T-helper 22 cell (primary cell): ENCODE measurements around the gene FOXJ3.

Experiments used
- DNase-seq: peaks from one replicate; pipeline ENCODE4 v3.0.0-alpha.2; 2020; ENCODE audit warnings: low read depth

Gene FOXJ3

GRCh38 chr1:42334240-42335049 is 590 bp downstream of the FOXJ3 start:
- peak; percentile 7 for DNase-seq

DNA sequence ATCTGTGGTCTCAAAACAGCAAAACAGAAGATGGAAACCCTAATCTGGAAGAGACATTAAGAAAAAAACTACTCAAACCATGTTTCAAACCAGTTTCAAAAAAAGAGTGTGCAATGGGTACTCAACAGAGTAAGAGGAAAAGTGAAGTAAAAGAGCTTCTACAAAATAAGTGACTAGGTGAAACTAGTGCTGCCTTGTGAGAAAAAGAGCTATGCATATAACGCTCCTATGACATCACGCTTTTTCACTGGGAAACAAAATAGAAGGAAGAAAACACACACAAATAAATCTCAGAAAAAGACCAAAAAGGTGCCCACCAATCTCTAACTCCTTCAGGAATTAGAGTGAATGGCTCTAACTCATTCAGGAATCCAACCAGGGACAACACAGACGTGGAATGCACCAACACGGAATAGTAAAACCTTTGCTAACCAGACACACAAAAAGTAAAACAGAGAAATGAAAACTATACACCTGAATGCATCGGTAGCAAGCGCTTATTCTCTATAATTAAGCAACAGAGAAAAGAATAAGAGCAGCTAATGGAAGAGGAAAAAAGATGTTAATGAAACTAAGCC is 1.3 kb downstream of the FOXJ3 start:
- no peak for DNase-seq

DNA sequence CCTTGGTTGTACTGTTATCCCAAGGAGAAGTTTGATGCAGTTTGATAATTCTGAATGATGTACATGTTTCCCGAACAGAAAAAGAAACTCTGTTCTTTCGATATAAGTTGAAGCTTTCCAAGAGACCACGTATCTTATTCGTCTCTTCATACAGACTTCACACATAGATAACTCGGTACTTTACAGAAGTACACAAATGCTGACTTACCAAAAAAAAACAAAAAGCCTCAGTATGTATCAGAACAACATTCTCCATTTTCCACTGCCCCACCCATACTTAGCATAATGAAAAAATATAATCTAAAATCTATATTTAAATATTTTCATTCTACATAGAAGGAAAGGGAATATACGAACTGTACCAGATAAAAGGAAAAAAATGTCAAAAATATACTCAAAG is 2.2 kb downstream of the FOXJ3 start:
- no peak for DNase-seq

DNA sequence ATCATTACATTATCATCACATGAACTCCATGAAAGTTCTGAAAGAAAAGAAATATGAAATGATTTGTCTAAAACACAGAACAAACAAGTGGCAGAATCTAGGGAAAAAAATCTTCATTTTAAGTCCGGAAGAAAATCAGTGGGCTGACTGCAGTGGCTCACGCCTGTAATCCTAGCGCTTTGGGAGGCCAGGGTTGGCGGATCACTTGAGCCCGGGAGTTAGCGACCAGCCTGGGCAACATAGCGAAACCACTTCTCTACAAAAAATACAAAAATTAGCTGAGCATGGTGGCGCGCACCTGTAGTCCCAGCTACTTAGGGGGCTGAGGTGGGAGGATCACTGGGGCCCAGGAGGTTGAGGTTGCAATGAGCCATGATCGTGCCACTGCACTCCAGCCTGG is 4.8 kb downstream of the FOXJ3 start:
- no peak for DNase-seq

DNA sequence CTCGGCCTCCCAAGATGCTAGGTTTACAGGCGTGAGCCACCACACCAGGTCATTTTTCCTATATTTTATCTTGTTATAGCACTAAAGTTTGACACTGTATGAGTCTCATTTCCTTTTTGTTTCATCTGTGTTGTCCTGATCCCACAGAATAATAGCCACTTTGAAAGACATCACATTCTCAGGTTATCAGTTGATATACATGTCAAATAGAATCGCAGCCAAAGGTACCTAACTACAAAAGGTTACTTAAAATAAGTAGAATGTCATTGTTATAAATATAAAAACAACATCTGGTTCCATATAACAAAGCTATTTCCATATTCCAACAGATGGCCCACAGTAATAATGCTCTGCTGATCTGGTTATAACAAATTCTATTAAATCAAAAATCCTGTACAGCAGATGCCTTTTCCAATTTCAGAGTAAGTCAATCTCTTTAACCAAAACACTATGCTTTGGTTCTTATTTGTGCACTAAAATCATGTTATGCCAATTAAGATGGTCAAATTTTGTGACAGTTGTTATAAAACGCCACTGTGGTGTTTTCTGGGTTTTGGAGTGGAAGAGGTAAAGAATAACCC is 6.0 kb downstream of the FOXJ3 start:
- DNase-seq, result no peak

GRCh38 chr1:42328047-42328625 is 6.9 kb downstream of the FOXJ3 start:
- DNase-seq, result no peak

- no peak for DNase-seq
These were observed 10.0 kb downstream of the FOXJ3 start for GRCh38 chr1:42325014-42325402.

DNA sequence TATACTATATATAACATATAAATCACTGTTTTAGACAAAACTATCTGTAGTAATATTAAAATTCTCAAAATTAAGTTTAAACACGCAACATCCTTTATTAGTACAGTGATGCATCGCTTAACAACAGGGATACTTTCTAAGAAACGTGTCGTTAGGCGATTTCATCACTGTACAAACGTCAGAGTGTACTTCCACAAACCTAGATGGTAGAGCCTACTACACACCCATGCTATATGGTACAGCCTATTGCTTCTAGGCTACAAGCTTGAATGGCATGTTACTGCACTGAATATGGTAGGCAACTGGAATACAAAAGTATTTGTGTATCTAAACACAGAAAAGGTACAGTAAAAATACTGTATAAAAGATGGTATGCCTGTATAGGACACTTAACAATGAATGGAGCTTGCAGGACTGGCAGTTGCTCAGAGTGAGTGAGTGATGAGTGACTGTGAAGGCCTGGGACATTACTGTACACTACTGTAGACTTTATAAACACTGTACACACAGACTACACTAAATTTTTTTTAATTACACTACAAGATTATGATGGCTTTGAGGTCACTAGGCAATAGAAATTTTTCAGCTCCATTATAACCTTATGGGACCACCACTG is 10.5 kb downstream of the FOXJ3 start:
- no peak for DNase-seq

DNA sequence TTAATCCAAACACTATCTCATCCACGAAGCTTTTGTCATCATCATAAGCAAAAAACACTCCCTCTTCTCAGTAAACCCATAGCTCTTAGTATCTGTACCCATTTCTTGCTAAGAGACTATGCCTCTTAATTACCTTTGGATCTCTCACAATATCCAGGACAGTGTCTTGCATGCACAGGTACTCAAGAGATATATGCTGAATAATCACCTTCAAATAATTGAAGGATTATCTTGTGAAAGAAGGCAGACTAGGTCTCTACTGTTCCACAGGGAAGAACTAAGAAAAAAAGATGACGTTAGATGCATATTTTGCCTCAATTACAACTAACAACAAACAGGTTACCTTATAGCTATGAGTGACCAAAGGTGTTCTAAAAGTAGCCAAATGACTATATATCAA is 11.5 kb downstream of the FOXJ3 start:
- no peak for DNase-seq

DNA sequence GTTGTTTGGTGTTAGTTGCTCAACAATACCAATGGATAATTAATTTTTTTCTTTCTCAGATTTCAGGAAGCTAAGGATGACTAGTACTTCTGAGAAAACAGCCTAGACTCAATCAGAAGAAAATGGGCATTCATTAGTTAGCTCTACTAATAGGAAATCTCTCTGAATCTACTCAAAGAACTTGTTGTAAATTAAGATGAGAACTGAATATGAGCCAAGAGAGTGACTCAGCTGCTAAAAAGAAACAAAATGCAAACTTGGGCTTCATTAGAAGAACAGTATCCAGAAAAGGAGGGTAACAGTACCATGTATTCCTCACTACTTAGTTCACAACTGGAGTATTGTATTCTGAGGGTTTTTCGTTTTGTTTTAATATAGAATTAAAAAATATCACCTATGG is 12.5 kb downstream of the FOXJ3 start:
- DNase-seq, result no peak

- no peak for DNase-seq
These were observed 13.3 kb downstream of the FOXJ3 start for GRCh38 chr1:42321731-42322130.

- DNase-seq, result no peak
These were observed 14.3 kb downstream of the FOXJ3 start for GRCh38 chr1:42320708-42321107.

GRCh38 chr1:42319871-42320484 is 15.1 kb downstream of the FOXJ3 start:
- DNase-seq, result peak; percentile 25

DNA sequence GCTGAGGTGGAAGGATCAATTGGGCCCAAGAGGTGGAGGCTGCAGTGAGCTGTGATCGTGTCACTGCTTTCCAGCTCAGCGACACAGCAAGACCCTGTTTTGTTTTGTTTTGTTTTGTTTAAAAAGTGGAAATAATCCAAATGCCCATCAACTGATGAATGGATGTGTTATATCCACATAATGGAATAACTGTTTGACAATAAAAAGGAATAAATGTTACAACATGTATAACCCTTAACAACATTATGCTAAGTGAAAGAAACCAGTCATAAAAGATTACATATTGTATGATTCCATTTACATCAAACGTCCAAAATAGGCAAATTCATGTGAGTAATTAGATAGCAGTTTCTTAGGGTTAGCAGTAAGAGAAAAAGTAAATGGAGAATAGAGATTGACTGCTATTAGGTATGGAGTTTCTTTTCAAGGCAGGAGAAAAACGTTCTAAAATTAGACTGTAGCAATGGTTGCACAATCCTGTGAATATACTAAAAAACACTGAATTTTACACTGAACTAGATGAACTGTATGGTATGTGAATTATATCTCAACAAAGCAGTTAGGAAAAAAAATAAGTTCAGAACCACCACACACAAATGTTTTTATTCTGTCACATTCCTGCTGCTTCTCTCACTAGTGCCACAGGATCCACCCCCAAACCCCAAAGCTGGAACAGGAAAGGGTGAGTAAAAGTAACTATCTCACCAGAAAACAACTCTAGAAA is 15.7 kb downstream of the FOXJ3 start:
- DNase-seq, result no peak

GRCh38 chr1:42318601-42319000 is 16.4 kb downstream of the FOXJ3 start:
- DNase-seq, result no peak

- DNase-seq, result no peak
These were observed 17.7 kb downstream of the FOXJ3 start for GRCh38 chr1:42317308-42317707.

DNA sequence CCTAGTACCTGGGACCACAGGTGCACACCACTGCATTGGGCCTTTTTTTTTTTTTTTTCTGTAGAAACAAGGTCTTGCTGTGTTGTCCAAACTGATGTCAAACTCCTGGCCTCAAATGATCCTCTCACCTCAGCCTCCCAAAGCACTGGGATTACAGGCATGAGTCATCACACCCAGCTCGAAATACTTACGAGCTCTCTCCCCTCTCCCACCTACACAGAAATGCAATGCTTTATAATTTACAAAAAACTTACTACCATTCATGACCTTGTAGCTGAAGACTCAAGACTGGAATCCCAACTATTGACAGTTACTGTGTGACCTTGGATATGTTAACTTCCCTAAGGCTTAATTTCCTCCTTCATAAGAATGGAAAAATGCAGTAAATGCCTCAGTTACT is 18.7 kb downstream of the FOXJ3 start:
- DNase-seq, result no peak

DNA sequence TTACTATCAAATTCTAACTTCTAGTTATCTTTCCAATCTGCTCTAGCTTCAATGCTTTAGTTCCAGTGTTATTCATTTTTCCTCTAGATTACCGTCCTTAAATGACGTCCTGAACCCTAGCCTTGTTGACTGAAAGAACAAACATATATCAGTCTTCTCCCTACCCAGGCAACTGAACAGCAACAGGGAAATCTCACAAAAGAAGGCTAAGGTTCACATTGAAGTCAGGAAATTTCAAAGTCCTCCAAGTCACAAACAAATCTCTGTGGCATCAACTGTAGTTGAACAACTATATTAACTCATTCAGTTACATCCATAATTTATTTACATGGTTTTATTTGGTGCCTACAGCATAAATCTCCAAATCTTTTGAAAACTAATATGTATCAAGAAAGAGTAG is 19.5 kb downstream of the FOXJ3 start:
- DNase-seq, result no peak

- DNase-seq, result no peak
These were observed 21.1 kb downstream of the FOXJ3 start for GRCh38 chr1:42313970-42314369.

GRCh38 chr1:42312576-42313212 is 22.3 kb downstream of the FOXJ3 start:
- DNase-seq, result no peak

GRCh38 chr1:42311897-42312296 is 23.1 kb downstream of the FOXJ3 start:
- no peak for DNase-seq
